ENCODE results near the gene TKFC.

TKFC gene

DNA sequence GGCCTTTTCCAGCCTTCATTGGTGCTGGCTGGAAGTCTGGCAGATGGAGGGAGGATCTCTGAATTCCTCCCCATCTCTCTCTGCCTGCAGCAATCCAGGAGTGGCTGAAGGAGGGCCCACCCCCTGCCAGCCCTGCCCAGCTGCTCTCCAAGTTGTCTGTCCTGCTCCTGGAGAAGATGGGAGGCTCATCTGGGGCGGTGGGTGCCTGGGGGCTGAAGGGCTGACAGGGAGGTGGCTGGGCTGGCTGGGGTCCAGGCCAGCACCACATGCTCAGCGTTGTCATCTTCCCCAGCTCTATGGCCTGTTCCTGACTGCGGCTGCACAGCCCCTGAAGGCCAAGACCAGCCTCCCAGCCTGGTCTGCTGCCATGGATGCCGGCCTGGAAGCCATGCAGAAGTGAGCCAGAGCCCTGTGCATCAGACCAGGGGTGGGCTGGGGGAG is 12.2 kb downstream of the TKFC start:
- no peak for DNase-seq (ENCODE audit: low read depth, low spot score)

- no peak for DNase-seq (ENCODE audit: low read depth, low spot score)
These were observed 13.2 kb downstream of the TKFC start for GRCh38 chr11:61345954-61346843.

DNA sequence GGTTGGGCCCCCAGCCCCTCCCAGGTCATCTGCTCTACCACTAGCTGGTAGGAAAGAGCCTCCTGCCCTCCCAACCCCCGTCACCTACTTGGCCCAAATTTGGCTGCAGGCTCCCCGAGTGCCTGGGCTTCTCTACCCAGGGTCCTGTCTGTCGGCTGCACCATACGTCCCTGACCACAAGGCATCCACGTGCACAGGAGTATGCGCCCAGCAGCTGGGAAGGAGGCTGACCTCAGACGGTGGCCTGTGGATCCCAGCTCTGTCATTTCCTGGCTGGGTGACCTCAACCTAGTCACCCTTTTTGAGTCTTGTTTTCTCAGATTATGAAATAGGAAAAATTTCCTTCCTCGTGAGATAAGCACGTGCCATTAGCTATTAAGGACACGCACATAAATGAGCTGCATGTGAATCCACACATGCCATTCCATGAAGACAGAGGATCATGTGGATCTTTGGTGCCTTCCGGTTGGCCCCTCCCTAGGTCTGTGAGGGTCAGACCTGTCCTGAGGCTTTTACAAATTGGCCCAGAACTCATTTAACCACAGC is 15.0 kb downstream of the TKFC start:
- DNase-seq (ENCODE audit: low read depth, low spot score): no peak

GRCh38 chr11:61349189-61349751 is 16.2 kb downstream of the TKFC start:
- no peak for DNase-seq (ENCODE audit: low read depth, low spot score)

GRCh38 chr11:61349916-61350315 is 16.9 kb downstream of the TKFC start:
- DNase-seq (ENCODE audit: low read depth, low spot score): no peak

DNA sequence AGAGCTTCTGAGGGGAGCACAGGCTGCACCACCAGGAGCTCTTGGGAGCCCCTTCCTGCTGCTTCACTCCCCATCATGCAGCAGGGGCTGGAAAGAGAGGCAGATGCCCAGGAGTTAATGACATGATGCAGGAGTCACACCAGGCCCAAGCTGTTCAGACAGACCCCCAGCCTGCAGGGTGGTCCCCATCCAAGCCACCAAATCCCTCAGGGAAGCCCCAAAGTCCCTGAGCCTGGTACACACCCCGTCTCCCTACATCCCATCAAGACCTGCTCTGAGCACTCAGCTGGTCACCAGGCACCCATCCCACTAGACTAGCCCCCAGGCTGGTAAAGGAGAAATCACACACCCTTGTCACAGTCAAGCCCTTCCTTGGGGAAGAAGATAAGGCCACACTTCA is 17.3 kb downstream of the TKFC start:
- no peak for DNase-seq (ENCODE audit: low read depth, low spot score)

DNA sequence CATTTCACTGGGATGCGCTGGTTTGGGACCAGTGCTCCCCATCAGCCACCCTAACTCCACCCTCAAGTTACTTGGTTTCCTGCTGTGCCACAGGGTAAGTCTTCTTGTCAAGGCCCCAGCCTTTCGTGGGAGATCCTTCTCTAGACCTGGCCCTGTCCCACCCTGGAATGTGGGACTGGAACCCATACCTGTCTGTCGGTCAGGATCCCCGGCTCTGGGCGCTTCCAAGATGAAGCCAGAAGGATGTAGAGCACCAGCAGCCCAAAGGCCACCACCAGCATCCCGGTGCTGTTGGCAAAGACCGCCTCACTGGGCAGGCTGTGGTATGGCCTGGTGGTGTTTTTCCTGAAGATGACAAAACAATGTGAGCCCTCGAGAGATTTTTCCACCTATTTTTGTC is 17.8 kb downstream of the TKFC start:
- no peak for DNase-seq (ENCODE audit: low read depth, low spot score)

GRCh38 chr11:61352038-61352437 is 19.0 kb downstream of the TKFC start:
- DNase-seq (ENCODE audit: low read depth, low spot score): no peak

- DNase-seq (ENCODE audit: low read depth, low spot score): no peak
These were observed 20.4 kb downstream of the TKFC start for GRCh38 chr11:61353131-61354067.

GRCh38 chr11:61354208-61354607 is 21.2 kb downstream of the TKFC start:
- DNase-seq (ENCODE audit: low read depth, low spot score): no peak

- no peak for DNase-seq (ENCODE audit: low read depth, low spot score)
These were observed 23.7 kb downstream of the TKFC start for GRCh38 chr11:61356706-61357105.

- no peak for DNase-seq (ENCODE audit: low read depth, low spot score)
These were observed 24.3 kb downstream of the TKFC start for GRCh38 chr11:61357233-61357893.

GRCh38 chr11:61357894-61358239 is 24.8 kb downstream of the TKFC start:
- no peak for DNase-seq (ENCODE audit: low read depth, low spot score)

DNA sequence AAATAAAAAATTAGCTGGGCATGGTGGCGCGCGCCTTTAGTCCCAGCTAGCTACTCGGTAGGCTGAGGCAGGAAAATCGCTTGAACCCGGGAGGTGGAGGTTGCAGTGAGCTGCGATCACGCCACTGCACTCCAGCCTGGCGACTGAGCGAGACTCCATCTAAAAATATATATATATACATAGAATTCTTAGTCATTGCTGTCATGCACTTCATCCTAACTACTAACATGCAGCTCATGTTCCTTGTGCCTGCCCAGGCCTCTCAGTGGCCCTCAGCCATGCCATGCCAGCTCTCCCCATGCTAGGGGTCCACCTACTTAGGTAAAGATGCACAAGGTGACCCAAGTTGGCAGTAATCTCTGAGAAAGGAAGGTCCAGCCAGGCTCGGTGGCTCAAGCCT is 25.5 kb downstream of the TKFC start:
- DNase-seq (ENCODE audit: low read depth, low spot score): no peak

DNA sequence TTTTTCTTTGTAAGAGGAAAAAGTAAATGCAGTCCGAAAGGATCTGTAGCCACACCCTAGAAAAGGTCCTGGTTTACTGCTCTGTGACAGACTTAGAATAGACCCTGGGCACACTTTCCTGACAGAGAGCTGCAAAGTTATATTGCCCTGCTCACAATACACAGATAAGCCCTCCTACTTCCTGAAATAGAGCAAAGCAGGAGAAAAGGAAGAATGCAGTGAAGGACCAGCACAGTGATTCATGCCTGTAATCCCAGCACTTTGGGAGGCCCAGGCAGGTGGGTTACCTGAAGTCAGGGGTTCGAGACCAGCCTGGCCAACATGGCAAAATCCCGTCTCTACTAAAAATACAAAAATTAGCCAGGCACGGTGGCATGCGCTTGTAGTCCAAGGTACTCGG is 26.5 kb downstream of the TKFC start:
- no peak for DNase-seq (ENCODE audit: low read depth, low spot score)

DNA sequence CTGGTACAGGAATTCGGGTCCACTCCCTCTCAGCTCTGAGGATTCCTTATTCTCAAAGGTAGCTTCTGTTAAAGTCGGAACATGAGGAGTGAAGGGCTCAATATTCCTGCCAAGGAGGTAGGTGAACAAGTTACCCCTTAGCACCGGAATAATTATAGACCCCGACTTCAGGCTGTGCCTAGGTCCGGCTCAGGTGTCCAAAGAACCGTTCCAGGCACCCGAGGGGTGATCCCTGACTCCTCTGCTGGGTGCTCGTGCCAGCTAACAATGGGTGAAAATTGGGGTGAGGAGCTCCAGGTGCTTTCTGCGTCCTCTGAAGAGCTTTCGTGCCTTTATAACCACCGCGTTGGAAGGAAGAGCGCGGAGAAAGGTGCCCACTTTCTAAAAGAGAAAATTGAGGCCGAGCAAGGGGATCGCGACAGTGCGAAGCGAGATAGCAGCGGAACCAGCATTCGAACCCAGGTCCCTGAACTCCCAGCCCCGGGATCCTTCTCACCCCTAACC is 28.3 kb downstream of the TKFC start:
- no peak for DNase-seq (ENCODE audit: low read depth, low spot score)

- DNase-seq (ENCODE audit: low read depth, low spot score): peak; percentile 73
These were observed 28.9 kb downstream of the TKFC start, which contains the start of the genes CYB561A3 and TMEM138 for GRCh38 chr11:61361741-61362541. Gene CYB561A3 (minus strand): TSS chr11:61361882. CDS start chr11:61356713, 5,169 bp downstream. Gene TMEM138 (plus strand): TSS chr11:61362374. CDS start chr11:61364391, 2,017 bp downstream.

- DNase-seq (ENCODE audit: low read depth, low spot score): no peak
These were observed 29.5 kb downstream of the TKFC start for GRCh38 chr11:61362542-61362875.

- DNase-seq (ENCODE audit: low read depth, low spot score): no peak
These were observed 31.1 kb downstream of the TKFC start for GRCh38 chr11:61364012-61364675.

GRCh38 chr11:61367406-61367805 is 34.4 kb downstream of the TKFC start:
- DNase-seq (ENCODE audit: low read depth, low spot score): no peak
